Heart left ventricle (tissue), 16 donors: ENCODE data around the gene PPHLN1. TPM values are rescaled to one million over a fixed set of nuclear protein-coding genes. Genes with fewer than 3 reads are reported as not detected.

ENCODE experiments used
- ATAC-seq, 4 donors: fragments of 200-7000 bp; cut with Tn5 transposase; one replicate each; pipeline ENCODE4 v1.9.1; 2020 to 2022; ENCODE audit warnings: moderate library complexity in 4 of 4, mild to moderate bottlenecking in 3 of 4, moderate number of reproducible peaks in 1 of 4
- DNase-seq, 5 donors: peaks; one replicate each; pipeline ENCODE4 v3.0.0-alpha.2; 2020
- H3K27ac ChIP-seq, 12 donors: fragments of 200-600 bp; sonication (generic) in 4 of 12; one replicate each; pipeline versions ENCODE4 v1.5.0 to v1.8.0; 2016 to 2022; ENCODE audit warnings: mild to moderate bottlenecking in 2 of 12
- H3K27me3 ChIP-seq, 9 donors: fragments of 200-600 bp; sonication (generic) in 2 of 9; one replicate each; pipeline versions ENCODE4 v1.5.1 to v1.8.0; 2016 to 2022; ENCODE audit warnings: mild to moderate bottlenecking in 3 of 9
- H3K36me3 ChIP-seq, 9 donors: fragments of 200-600 bp; sonication (generic) in 2 of 9; one replicate each; pipeline versions ENCODE4 v1.5.0 to v1.8.0; 2018 to 2022; ENCODE audit warnings: mild to moderate bottlenecking in 2 of 9
- H3K4me1 ChIP-seq, 12 donors: fragments of 200-600 bp; sonication (generic) in 4 of 12; one replicate each; pipeline versions ENCODE4 v1.5.0 to v1.8.0; 2016 to 2022; ENCODE audit warnings: mild to moderate bottlenecking in 3 of 12
- H3K4me3 ChIP-seq, 12 donors: fragments of 200-600 bp; sonication (generic) in 4 of 12; one replicate each; pipeline versions ENCODE4 v1.5.0 to v1.8.0; 2017 to 2022; ENCODE audit warnings: mild to moderate bottlenecking in 9 of 12, moderate library complexity in 4 of 12
- H3K9me3 ChIP-seq, 12 donors: fragments of 200-600 bp; sonication (generic) in 4 of 12; one replicate each; pipeline versions ENCODE4 v1.5.0 to v1.8.0; 2016 to 2022; ENCODE audit warnings: mild to moderate bottlenecking in 1 of 12
- CTCF ChIP-seq, 12 donors: fragments of 200-600 bp; sonication (generic) in 4 of 12; IDR thresholded peaks; one replicate each; pipeline versions ENCODE4 v1.5.0 to v1.8.0; 2018 to 2022; ENCODE audit warnings: antibody characterized with exemption in 12 of 12, mild to moderate bottlenecking in 5 of 12
- POLR2A ChIP-seq, 2 donors: fragments of 450-650 bp; IDR thresholded peaks; one replicate each; pipeline ENCODE4 v1.6.1; 2017; ENCODE audit warnings: antibody characterized with exemption in 2 of 2, mild to moderate bottlenecking in 2 of 2, moderate library complexity in 2 of 2
- WGBS, 4 donors: extraction: QIAGEN DNeasy Blood & Tissue Kit in 2 of 4; methylation state at CpG; one replicate each; pipeline versions ENCODE4 v1.1.5 to v1.1.7; 2013 to 2018; 5-methylcytosine and 5-hydroxymethylcytosine counted together
- intact Hi-C, 10 donors: fragments of 100-400 bp; cut with DNase I; formaldehyde crosslinking; loops; one replicate each; pipeline versions ENCODE4 v1.11.1 to v1.14.2; 2022
- polyA plus RNA-seq, 2 donors: library from polyadenylated mRNA; stranded (reverse); fragments of 200-250 nt; gene quantifications; one replicate each; pipeline ENCODE4 v1.2.3, GENCODE V29; 2013
- total RNA-seq, 9 donors: library from RNA; depleted of rRNA in 2 of 9; stranded (reverse); fragments of >200 nt in 2 of 9; fragmentation: NEBNext Ultra II Directional in 3 of 9; extraction: Animal tissue kit (Norgen Biotek cat#: 25700) in 3 of 9; gene quantifications; one replicate each; pipeline versions ENCODE4 v1.1.0 to v1.2.4, GENCODE V29; 2016 to 2023
- donor health status: ischemic (EF 13 %, LVEDD 7.1; RV severe dilation, severe dysfunction).
- donor health status: healthy with polysubstance abuse.
- donor health status: DM: no; HTN: yes; CAD: no.
- donor health status: DM: no; HTN: no; CAD: no.
- donor health status: ischemic (EF 25% LVEDD 6.9; RV normal size, moderate dysfunction).
- donor health status: ischemic (EF 25% LVEDD 5.7; RV mildly dilated, moderate dysfunction).
- donor health status: healthy.
- donor health status: DM: yes; HTN: yes; CAD: no.
- donor health status: ischemic (EF 35%, LVEDD 5.7; RV mildly dilated, moderate dysfunction).
- donor health status: nonischemic (EF 11% LVEDD 7.7; RV severe dilation, severe dysfunction).
- donor health status: DM: yes; HTN: yes; CAD: no.
- donor health status: PGD.
- donor health status: ischemic (EF 29% LVEDD 5.4; RV normal size, mild dysfunction).
- donor health status: nonischemic (EF 23%, LVEDD 6.1; RV moderate dilation, normal function).

PPHLN1 gene
- total and polyA plus RNA-seq, 11 donors, result 21.4 to 41.1 (median 35.6) TPM

GRCh38 chr12:42450248-42450647 is 124.3 kb downstream of the PPHLN1 start:
- ATAC-seq, result peak in 2 of 4 donors; percentile 28 to 35
- no peak for TF ChIP-seq CTCF (IDR thresholded peaks at IDR 0.05)
- no peak for TF ChIP-seq POLR2A (IDR thresholded peaks at IDR 0.05)
- Histone ChIP-seq H3K9me3 (no peaks in the 10 kb centered on the region), H3K36me3 (peaks cover 0 to 22% (median 15%) of the 10 kb centered on the region in 9 donors), H3K4me3 (no peak overlapping the region), H3K27me3 (no peaks in the 10 kb centered on the region), H3K4me1 (peaks cover 0 to 11% (median 1%) of the 10 kb centered on the region in 12 donors), H3K27ac (no peak overlapping the region)
- 41 to 66% (median 50%) methylated on average over 2 of the region's 2 CpGs for WGBS, 4 donors
- DNase-seq, result no peak
- intact Hi-C loops, result no loop called here

GRCh38 chr12:42458575-42458974 is 132.6 kb downstream of the PPHLN1 start:
- Histone ChIP-seq H3K4me1 (peaks cover 0 to 10% (median 6%) of the 10 kb centered on the region in 12 donors), H3K9me3 (no peaks in the 10 kb centered on the region), H3K27me3 (no peaks in the 10 kb centered on the region), H3K4me3 (no peak overlapping the region), H3K27ac (no peak overlapping the region), H3K36me3 (peaks cover 0 to 77% (median 30%) of the 10 kb centered on the region in 9 donors)
- ATAC-seq (no peak), DNase-seq (no peak)
- TF ChIP-seq CTCF (IDR thresholded peaks at IDR 0.05) (no peak), POLR2A (IDR thresholded peaks at IDR 0.05) (no peak)
- intact Hi-C loops, result no loop called here
- 81 to 96% (median 89%) methylated on average over 2 of the region's 2 CpGs for WGBS, 4 donors

- intact Hi-C loops, result no loop called here
- H3K27ac ChIP-seq, result no peak overlapping the region
- WGBS, 4 donors, result 80 to 88% (median 87%) methylated on average over 12 of the region's 12 CpGs
- ATAC-seq (no peak), DNase-seq (no peak)
- H3K36me3 ChIP-seq, result peaks cover 0 to 86% (median 38%) of the 10 kb centered on the region in 9 donors
- no peaks in the 10 kb centered on the region for H3K27me3 ChIP-seq
- peaks cover 0 to 12% (median 6%) of the 10 kb centered on the region in 12 donors for H3K4me1 ChIP-seq
- no peak overlapping the region for H3K4me3 ChIP-seq
- H3K9me3 ChIP-seq, result no peaks in the 10 kb centered on the region
- TF ChIP-seq CTCF (IDR thresholded peaks at IDR 0.05), result no peak
- no peak for TF ChIP-seq POLR2A (IDR thresholded peaks at IDR 0.05)
Measured at GRCh38 chr12:42459336-42459847, 133.4 kb downstream of the PPHLN1 start.

GRCh38 chr12:42462486-42462885 is 136.5 kb downstream of the PPHLN1 start:
- H3K4me1 ChIP-seq, result peaks cover 0 to 13% (median 6%) of the 10 kb centered on the region in 12 donors
- H3K36me3 ChIP-seq, result peaks cover 0 to 100% (median 60%) of the 10 kb centered on the region in 9 donors
- no peak for DNase-seq

More at GRCh38 chr12:42462486-42462885, 136.5 kb downstream of the PPHLN1 start:
- ATAC-seq, result peak in 3 of 4 donors; percentile 55 to 65 (median 58)
- intact Hi-C loops, result loop anchor here in 1 of 10 donors (10.0 kb wide), 1 partner anchor 128 kb away; no protein-coding TSS in a partner anchor
- H3K9me3 ChIP-seq, result no peaks in the 10 kb centered on the region
- H3K27me3 ChIP-seq, result no peaks in the 10 kb centered on the region
- no peak for TF ChIP-seq CTCF (IDR thresholded peaks at IDR 0.05)
- no peak for TF ChIP-seq POLR2A (IDR thresholded peaks at IDR 0.05)
- WGBS, 4 donors, result 19 to 23% (median 21%) methylated on average over 3 of the region's 3 CpGs
- H3K27ac ChIP-seq, result peak overlapping the region in 2 of 12 donors; percentile 20 to 45
- H3K4me3 ChIP-seq, result no peak overlapping the region
